GM12878 (cell line): Measurements from ENCODE around the gene SDS. TPM values are rescaled to one million over a fixed set of nuclear protein-coding genes. Genes with fewer than 3 reads are reported as not detected.
A peak's percentile ranks its signal among the peaks of the same experiment; 100 is the strongest.

Experiments
- ATAC-seq: fragments of 200-7000 bp; cut with Tn5 transposase; 3 replicates; pipeline ENCODE4 v1.9.1; 2020; ENCODE audit warnings: mild to moderate bottlenecking, moderate library complexity
- BruUV-seq: library from RNA; stranded (reverse); fragments of 400-500 nt; replicated peaks from 2 replicates; lab custom pipeline; 2021; lab: Mats Ljungman, UMichigan
- CTCF ChIA-PET: fragments of 300-600 bp; sonication (Branson Sonifier 250); formaldehyde crosslinking; extraction: SDS; loops from one replicate; lab custom pipeline; 2021; ENCODE audit warnings: inconsistent platforms; lab: Yijun Ruan, JAX
- POLR2A ChIA-PET: fragments of 350-600 bp; formaldehyde crosslinking; extraction: SDS; loops from one replicate; lab custom pipeline; 2021; ENCODE audit warnings: inconsistent platforms; lab: Charles Lee
- RAD21 ChIA-PET: fragments of 300-600 bp; sonication (Branson Sonifier 250); formaldehyde crosslinking; loops from one replicate; lab custom pipeline; 2023; ENCODE audit warnings: antibody characterized with exemption; ENCODE audit not compliant: unreplicated experiment; lab: Charles Lee
- SMC1A ChIA-PET: fragments of 300-600 bp; sonication (Branson Sonifier 250); formaldehyde crosslinking; loops from one replicate; lab custom pipeline; 2023; ENCODE audit not compliant: unreplicated experiment, uncharacterized antibody; lab: Charles Lee
- DNase-seq: peaks from one replicate; pipeline ENCODE4 v3.0.0-alpha.2; 2011; ENCODE audit warnings: low read depth, low spot score
- FAIRE-seq: peaks from 3 replicates; lab custom pipeline; 2011; peaks lifted over from hg19 to GRCh38; lab: Jason Lieb, UNC
- H2AFZ ChIP-seq: 2 replicates; pipeline ENCODE4 v1.6.0; 2011; ENCODE audit warnings: low read depth, low read length, control low read depth; ENCODE audit not compliant: control insufficient read depth
- H3K27ac ChIP-seq: 2 replicates; pipeline ENCODE4 v1.5.1; 2011; ENCODE audit warnings: control low read depth; ENCODE audit not compliant: control insufficient read depth, insufficient read depth
- H3K27me3 ChIP-seq, 2 experiments: replicated peaks in 1 of 2; 2 replicates each; pipeline versions ENCODE4 v1.6.0 to v1.6.1; 2011; ENCODE audit warnings: low read length in 1 of 2; ENCODE audit not compliant: control insufficient read depth in 2 of 2, insufficient read depth in 2 of 2
- H3K36me3 ChIP-seq, 2 experiments: 2 replicates each; pipeline ENCODE4 v1.5.1; 2011; ENCODE audit warnings: low read length in 1 of 2; ENCODE audit not compliant: control insufficient read depth in 2 of 2, insufficient read depth in 2 of 2
- H3K4me1 ChIP-seq: 2 replicates; pipeline ENCODE4 v1.6.1; 2011; ENCODE audit warnings: mild to moderate bottlenecking, low read length, moderate library complexity, mixed read lengths; ENCODE audit not compliant: control insufficient read depth, insufficient read depth
- H3K4me2 ChIP-seq: 2 replicates; pipeline ENCODE4 v1.6.0; 2011; ENCODE audit warnings: control low read depth; ENCODE audit not compliant: control insufficient read depth, insufficient read depth
- H3K4me3 ChIP-seq: fragments of 200-600 bp; sonication (generic); 2 replicates; pipeline ENCODE4 v1.5.1; 2016
- H3K79me2 ChIP-seq: 2 replicates; pipeline ENCODE4 v1.6.0; 2011; ENCODE audit warnings: low read length; ENCODE audit not compliant: control insufficient read depth, insufficient read depth
- H3K9ac ChIP-seq: 2 replicates; pipeline ENCODE4 v1.8.0; 2011; ENCODE audit warnings: low read length, control low read depth, mixed read lengths; ENCODE audit not compliant: control insufficient read depth, insufficient read depth
- H3K9me3 ChIP-seq: replicated peaks from 3 replicates; pipeline ENCODE4 v1.5.1; 2011; ENCODE audit warnings: mild to moderate bottlenecking, low read length; ENCODE audit not compliant: control insufficient read depth, insufficient read depth
- H4K20me1 ChIP-seq: 2 replicates; pipeline ENCODE4 v1.6.0; 2011; ENCODE audit not compliant: control insufficient read depth, insufficient read depth
- EGR1 ChIP-seq, 2 experiments: IDR thresholded peaks; 1 replicate in 1 of 2; 2 replicates in 1 of 2; pipeline ENCODE4 v1.6.1; 2011 to 2012; ENCODE audit warnings: low read depth in 2 of 2, low read length in 2 of 2, borderline replicate concordance in 1 of 2, mild to moderate bottlenecking in 1 of 2, moderate library complexity in 1 of 2
- HDGF ChIP-seq: fragments of 450-650 bp; IDR thresholded peaks from 2 replicates; pipeline ENCODE4 v1.6.1; 2016; ENCODE audit warnings: antibody characterized with exemption
- JUNB ChIP-seq: IDR thresholded peaks from 2 replicates; pipeline ENCODE4 v1.6.1; 2016; ENCODE audit warnings: antibody characterized with exemption, mild to moderate bottlenecking
- MXI1 ChIP-seq: fragments of 150-350 bp; IDR thresholded peaks from 2 replicates; pipeline ENCODE4 v1.6.1; 2011; ENCODE audit warnings: low read depth, mild to moderate bottlenecking, inconsistent platforms, low read length, improper control_type of control experiment
- PRDM15 ChIP-seq: fragments of 450-650 bp; formaldehyde crosslinking; IDR thresholded peaks from 2 replicates; pipeline ENCODE4 v1.4.0; 2020; ENCODE audit warnings: mild to moderate bottlenecking, moderate library complexity
- REST ChIP-seq: IDR thresholded peaks from 2 replicates; pipeline ENCODE4 v1.6.1; 2012; ENCODE audit warnings: mild to moderate bottlenecking, low read depth, low read length
- USF1 ChIP-seq: IDR thresholded peaks from 2 replicates; pipeline ENCODE4 v1.6.1; 2011; ENCODE audit warnings: borderline replicate concordance, low read depth, mild to moderate bottlenecking, moderate library complexity, mixed read lengths, low read length; ENCODE audit not compliant: insufficient read depth; ENCODE audit errors: extremely low read length
- ZNF687 ChIP-seq: fragments of 450-650 bp; IDR thresholded peaks from 2 replicates; pipeline ENCODE4 v1.6.1; 2017; ENCODE audit warnings: mild to moderate bottlenecking, moderate library complexity
- WGBS: methylation state at CpG from one replicate; pipeline ENCODE4 v1.1.6; 2016; ENCODE audit warnings: low lambda C conversion rate; ENCODE audit not compliant: insufficient replicate concordance, insufficient coverage; ENCODE audit errors: missing lambda C conversion rate; 5-methylcytosine and 5-hydroxymethylcytosine counted together
- in situ Hi-C: fragments of 300-500 bp; cut with MboI; formaldehyde crosslinking; loops from 9 replicates; pipeline ENCODE4 v1.14.3; 2018; ENCODE audit warnings: mixed read lengths
- intact Hi-C: fragments of 100-400 bp; cut with micrococcal nuclease; formaldehyde crosslinking; loops from one replicate; pipeline ENCODE4 v1.14.2; 2022; ENCODE audit not compliant: unreplicated experiment
- polyA plus RNA-seq, 11 experiments: library from polyadenylated mRNA; depleted of rRNA in 4 of 11; unstranded in 6 of 11; stranded (reverse) in 5 of 11; fragments of >200 nt; fragmentation: Nextera tagmentation in 4 of 11; fragmentation: Illumina TruSeq in 1 of 11; extraction: Ambion mirVana in 4 of 11; extraction: Trizol in 1 of 11; gene quantifications; 1 replicate in 1 of 11; 2 replicates in 10 of 11; pipeline versions ENCODE4 v1.2.1 to v1.2.3, GENCODE V29; 2011 to 2016; ENCODE audit warnings: inconsistent platforms in 2 of 11, missing spikeins in 2 of 11, low read depth in 1 of 11
- total RNA-seq, 4 experiments: library from RNA; depleted of rRNA in 3 of 4; stranded (reverse); fragments of >200 nt in 3 of 4; fragmentation: Illumina TruSeq in 1 of 4; extraction: Trizol in 1 of 4; gene quantifications; 2 replicates each; pipeline versions ENCODE4 v1.2.1 to v1.2.3, GENCODE V29; 2013 to 2021

The SDS gene
- total and polyA plus RNA-seq, 10 of the 15 experiments (the other 5 are each of a cell fraction or from before 2014, with no cell fraction given): 0.18 TPM; not detected in 9

- CTCF ChIA-PET: interaction anchor here (0.8 to 2.1 kb wide), 3 partner anchors 24 to 67 kb away, joined by 3 to 6 read pairs (median 5); partner anchors contain the start of gene SLC8B1
- no TSS peak for BruUV-seq
- peak; percentile 95 for ATAC-seq
- H3K9me3 ChIP-seq: no peaks in the 10 kb centered on the region
- no peaks in the 10 kb centered on the region for H3K36me3 ChIP-seq
- H2AFZ ChIP-seq: peak within 1 kb of the TSS; percentile 80
- WGBS: 3% methylated on average over 49 of the region's 67 CpGs
- H3K79me2 ChIP-seq: peaks cover 7% of the 10 kb centered on the region; the same call in 1 of the 2 replicates
- no peaks in the 10 kb centered on the region for H3K27me3 ChIP-seq
- intact Hi-C loops: loop anchor here (2.0 kb wide), 1 partner anchor 24 kb away; the partner anchor contains the start of gene SLC8B1
- FAIRE-seq: no peak
- peak; percentile 59 for DNase-seq
- in situ Hi-C loops: no loop called here
- H3K4me3 ChIP-seq: peak within 1 kb of the TSS; percentile 71
- H3K9ac ChIP-seq: peak within 1 kb of the TSS; percentile 62
- SMC1A ChIA-PET: interaction anchor here (1.5 kb wide), 1 partner anchor 23 kb away, joined by 4 read pairs; the partner anchor contains the start of gene SLC8B1
- POLR2A ChIA-PET: interaction anchor here (0.5 to 0.7 kb wide), 2 partner anchors 129 to 153 kb away, joined by 5 to 10 read pairs; no protein-coding TSS in a partner anchor
- peak within 1 kb of the TSS; percentile 40 for H3K27ac ChIP-seq
- H3K4me1 ChIP-seq: 0 out of 2 replicates have a peak, but pooled peaks cover 4% of the 10 kb centered on the region
- RAD21 ChIA-PET: interaction anchor here (0.6 to 1.0 kb wide), 4 partner anchors 38 to 163 kb away, joined by 3 to 6 read pairs (median 4); no protein-coding TSS in a partner anchor
- H4K20me1 ChIP-seq: no peaks in the 10 kb centered on the region
- H3K4me2 ChIP-seq: peak within 1 kb of the TSS; percentile 84
- TF ChIP-seq ZNF687: peak; percentile 74
- TF ChIP-seq HDGF: peak; percentile 6; the same call in 1 of the 2 replicates
- peak; percentile 60; the same call in 1 of the 2 replicates for TF ChIP-seq MXI1
- TF ChIP-seq JUNB: no peak
- TF ChIP-seq EGR1 (IDR thresholded peaks at IDR 0.05; ENCODE audit: borderline replicate concordance in 1 of 2, low read depth in 2 of 2, low read length in 2 of 2): peak; percentile 16 to 94
- peak; percentile 87; the same call in 1 of the 2 replicates for TF ChIP-seq PRDM15 (CRISPR knock-in tag)
- peak; percentile 88 for TF ChIP-seq REST
- peak; percentile 94 for TF ChIP-seq USF1
These were observed 45.1 kb downstream of the SDS start, which contains the start of gene PLBD2 for GRCh38 chr12:113358381-113359132. PLBD2 (plus strand) TSS chr12:113358587; CDS start chr12:113358601, 14 bp downstream.
